NCI-H2107 treated with DMSO at 0.1 percent for 48 hours (cell line): Measurements from ENCODE around the gene COBLL1.
"Not testable (repeated sequence)": the region's sequence is repeated elsewhere in the genome, so short reads cannot be mapped to it uniquely, and the experiment has no call there.

Source experiments
- DNase-seq: peaks from one replicate; lab custom pipeline; 2025; ENCODE audit not compliant: unreplicated experiment; lab: John Stamatoyannopoulos, UW

The COBLL1 gene

GRCh38 chr2:164761737-164762460 is 79.7 kb downstream of the COBLL1 start:
- no peak for DNase-seq

DNA sequence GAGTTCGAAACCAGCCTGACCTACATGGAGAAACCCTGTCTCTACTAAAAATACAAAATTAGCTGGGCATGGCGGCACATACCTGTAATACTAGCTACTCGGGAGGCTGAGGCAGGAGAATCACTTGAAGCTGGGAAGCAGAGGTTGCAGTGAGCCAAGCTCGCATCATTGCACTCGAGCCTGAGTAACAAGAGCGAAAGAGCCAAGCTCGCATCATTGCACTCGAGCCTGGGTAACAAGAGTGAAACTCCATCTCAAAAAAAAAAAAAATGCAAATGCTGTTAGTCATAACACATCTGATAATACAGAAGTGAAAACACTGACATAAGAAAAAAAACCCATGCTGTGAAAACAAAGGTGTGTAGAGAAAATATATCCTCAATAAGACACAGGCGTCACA is 80.4 kb downstream of the COBLL1 start:
- not testable (repeated sequence) for DNase-seq

GRCh38 chr2:164760179-164760578 is 81.4 kb downstream of the COBLL1 start:
- DNase-seq = no peak

- DNase-seq = no peak
Observed at GRCh38 chr2:164757934-164758695, 83.5 kb downstream of the COBLL1 start.

DNA sequence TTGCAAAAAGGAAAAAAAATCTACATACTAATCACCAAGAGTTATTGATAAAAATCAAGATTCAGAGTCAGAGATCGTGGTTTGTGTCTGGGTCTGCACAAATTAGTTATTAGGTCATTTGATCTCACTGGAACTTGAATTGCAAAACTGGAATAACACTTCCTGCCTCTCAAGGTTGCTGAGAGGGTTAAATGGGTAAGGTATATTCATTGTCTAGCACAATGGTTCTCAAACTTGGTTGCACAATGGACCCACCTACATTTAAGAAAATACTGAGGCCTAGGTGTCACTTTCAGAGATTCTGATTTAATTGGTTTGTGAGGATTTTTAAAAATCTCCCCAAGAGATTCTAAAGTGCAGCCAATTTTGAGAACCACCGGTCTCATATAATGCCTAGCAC is 84.8 kb downstream of the COBLL1 start:
- no peak for DNase-seq

GRCh38 chr2:164755952-164756351 is 85.7 kb downstream of the COBLL1 start:
- no peak for DNase-seq

DNA sequence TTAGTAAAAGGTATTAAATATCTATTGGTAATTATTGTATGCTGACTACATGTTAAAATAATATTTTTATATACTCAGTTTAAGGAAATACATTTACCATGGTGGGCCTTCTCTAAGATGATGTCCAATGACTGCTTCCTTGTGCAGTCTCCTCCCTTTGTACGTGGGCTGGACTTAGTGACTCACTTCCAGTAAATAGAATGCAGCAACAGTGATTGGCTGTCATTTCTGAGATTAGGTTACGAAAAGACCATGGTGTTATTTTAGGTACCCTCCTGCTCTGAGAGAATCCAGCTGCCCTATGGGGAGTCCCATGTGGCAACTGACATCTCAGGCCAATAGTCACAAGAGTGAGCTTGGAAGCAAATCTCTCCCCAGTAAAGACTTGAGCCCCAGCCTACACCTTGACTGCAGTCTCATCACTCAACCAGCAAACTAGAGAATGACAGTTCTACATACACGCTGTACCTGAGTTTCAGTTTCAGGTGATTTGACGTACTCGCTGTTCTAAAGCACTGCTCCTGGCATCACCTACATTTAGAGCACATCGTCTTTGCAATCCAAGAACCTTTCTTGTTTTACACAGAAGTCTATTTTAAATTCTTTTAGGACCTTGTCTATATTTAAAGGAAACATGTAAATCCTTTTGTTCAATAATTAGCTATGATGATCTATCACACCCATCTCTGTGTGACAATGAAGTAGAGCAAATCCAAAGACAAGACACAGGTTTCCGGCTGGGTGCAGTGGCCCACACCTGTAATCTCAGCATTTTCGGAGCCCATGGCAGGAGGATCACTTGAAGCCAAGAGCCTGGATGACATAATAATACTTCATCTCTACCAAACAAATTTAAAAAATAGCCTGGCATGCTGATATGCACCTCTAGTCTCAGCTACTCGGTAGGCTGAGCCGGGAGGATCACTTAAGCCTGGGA is 87.2 kb downstream of the COBLL1 start:
- no peak for DNase-seq

GRCh38 chr2:164752956-164753355 is 88.7 kb downstream of the COBLL1 start:
- DNase-seq = no peak

DNA sequence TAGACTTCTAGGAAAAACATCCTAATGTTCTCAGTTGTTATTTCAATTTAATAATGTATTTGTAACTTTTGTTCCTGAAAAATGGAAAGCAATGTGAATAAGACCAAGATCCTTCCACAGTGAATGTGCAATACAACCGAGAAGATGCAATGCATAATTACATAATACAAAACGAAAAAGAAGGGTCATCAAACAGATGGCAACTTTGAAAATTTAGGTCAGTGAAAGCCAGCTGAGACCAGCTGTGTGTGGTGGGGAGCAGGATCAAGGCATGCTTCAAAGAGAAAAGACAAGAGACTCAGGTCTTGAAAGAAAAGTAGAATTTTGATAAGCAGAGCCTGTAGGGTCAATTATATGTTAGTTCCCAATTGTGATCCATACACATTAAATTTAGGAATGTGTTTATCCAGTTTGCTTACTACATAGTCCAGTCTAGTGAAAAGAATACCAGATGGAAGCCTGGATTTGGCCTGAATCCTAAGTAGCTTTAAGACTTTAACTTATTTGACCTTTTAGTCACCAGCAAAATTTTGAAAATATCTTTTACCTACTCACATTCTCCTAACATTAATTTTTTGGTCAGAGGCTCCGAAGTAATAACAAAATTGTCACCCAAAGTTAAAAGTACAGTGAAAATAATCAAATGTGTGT is 93.7 kb downstream of the COBLL1 start:
- no peak for DNase-seq

DNA sequence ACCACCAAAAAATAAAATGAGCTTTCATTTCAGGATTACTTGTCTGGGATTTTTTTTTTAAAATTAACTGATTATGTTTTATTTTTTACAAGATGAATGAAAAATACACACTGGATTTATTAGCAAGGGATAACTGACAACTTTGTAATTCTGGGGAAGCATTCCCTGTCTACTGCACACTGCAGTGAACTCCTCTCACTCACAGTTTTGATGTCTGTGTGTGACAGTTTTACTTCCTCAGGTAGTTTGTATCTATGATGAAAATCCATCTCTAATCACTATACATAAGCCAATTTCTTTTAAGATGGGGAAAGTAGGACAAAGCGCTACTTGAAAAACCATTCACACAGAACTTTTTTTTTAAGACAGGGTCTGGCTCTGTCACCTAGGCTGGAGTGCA is 94.5 kb downstream of the COBLL1 start:
- DNase-seq = no peak

- no peak for DNase-seq
Observed at GRCh38 chr2:164746713-164747112, 94.9 kb downstream of the COBLL1 start.

DNA sequence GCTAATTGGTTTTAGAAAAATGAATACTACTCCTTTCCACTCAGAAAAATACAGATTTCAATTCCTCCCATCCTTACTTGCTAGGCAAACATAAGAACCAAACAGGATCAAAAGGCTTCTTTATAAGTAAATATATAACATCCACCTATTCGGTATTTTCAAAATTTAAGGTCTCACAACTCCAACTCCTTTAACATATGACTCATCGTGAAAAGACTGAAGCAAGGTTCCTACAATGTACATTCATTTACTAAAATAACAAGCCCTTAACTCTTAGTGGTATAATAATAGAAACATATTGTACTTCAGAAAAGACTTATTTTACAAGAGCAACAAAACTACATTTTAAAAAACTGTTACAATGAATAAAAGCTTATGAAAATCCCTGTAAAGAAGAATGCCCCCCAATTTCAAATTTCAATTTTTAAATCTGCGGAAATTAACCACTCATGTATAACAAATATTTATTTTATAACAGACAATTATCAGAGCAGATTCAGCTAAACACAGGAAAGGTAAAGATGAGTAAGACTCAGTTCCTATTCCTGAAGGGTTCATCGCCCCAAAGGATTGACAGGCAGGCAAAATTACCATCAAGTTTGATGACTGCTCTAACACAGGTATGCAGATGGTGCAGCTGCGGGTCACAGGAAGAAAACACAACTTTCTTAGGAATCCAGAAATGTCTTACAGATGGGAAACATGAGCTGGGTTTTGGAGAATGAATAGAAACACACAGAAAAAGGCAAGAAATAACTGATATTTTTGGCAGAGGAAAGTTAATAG is 96.4 kb downstream of the COBLL1 start:
- no peak for DNase-seq

DNA sequence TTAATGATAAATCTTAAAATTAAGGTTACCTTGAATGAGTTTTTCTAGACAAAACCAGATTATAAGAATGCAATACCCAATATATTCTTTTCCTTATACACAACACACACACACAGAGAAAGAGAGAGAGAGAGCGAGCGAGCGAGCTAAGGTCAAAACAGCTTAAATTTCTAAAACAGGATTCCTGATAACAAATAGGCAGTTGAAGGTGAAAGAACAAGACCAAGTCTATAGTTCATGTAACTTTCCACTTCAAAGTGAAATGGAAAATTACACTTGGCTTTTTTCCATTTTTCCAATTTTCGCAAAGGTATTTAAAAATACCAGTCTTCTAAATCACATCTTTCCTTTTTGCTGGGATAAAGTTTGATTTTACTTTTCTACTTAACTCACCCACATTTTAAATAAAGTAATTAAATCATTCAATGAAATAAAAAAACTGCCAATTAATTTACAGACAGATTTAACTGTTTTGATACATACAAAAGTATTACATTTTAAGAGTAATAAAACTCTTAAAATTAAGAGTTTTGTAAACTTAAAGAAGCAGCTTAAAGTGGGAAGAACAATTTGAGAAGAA is 98.8 kb downstream of the COBLL1 start:
- DNase-seq = no peak

GRCh38 chr2:164739966-164740365 is 101.7 kb downstream of the COBLL1 start:
- DNase-seq = no peak

DNA sequence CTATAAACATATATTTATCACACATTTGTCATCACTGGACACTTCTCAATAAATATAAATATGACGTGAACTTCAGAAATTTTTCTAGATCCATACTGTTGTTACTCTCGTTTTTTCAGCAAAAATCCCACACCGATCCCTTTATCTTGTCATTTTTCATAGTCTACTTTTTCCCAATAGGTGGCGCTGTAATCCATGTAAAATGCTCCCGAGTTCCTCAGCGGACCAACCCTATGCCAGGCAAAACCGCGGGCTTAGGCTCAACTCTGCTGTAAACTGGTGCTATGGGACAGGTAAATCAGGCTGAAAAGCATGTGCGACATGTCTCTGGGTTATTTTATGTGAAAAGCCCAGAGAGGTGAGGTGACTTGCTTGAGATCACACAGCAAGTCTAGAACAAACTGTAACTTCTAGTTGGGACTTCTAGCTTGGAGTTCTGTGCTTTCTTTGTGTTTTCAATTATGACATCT is 104.0 kb downstream of the COBLL1 start:
- peak; percentile 28 for DNase-seq

- peak; percentile 82 for DNase-seq
Observed at GRCh38 chr2:164735309-164735919, 106.2 kb downstream of the COBLL1 start.

DNA sequence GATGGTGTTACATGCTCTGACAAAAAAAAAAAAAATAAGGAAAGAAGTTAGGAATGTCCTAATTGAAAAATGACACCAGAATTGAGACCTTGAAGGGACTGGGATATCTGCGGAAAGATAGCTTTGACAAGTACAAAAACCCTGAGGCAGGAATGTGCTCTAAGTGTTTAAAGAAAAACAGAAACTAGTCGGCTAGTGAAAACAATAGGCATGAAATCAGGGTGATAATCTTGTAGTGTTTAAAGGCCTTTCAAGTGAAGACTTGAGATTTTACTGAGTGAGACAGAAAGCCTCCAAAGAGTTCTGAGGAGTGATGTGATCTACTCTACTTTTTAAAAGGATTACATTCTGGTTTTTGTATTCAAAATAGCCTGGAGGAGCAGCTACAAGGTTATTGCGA is 107.4 kb downstream of the COBLL1 start:
- DNase-seq = no peak

DNA sequence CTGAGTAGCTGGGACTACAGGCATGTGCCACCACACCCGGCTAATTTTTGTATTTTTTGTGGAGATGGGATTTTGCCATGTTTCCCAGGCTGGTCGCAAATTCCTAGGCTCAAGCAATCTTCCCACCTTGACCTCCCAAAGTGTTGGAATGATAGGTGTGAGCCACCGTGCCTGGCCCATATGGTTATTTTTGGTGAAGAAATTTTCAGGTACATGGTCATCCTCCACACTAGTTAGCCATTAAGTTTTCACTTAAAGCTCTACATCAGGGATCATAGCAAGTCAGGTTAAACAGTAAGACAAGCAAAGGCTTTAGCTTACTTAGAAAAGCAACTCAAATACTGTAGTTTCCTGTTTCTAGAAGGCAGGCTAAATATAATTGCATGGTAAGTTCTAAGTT is 116.1 kb downstream of the COBLL1 start:
- DNase-seq = no peak

GRCh38 chr2:164722616-164723338 is 118.8 kb downstream of the COBLL1 start:
- DNase-seq = no peak
